HG03097 (cell line): ENCODE data around the gene LINC00305.

Experiments
- ATAC-seq: cut with Tn5 transposase; IDR thresholded peaks from one replicate; pipeline ENCODE4 v1.9.1; 2021; ENCODE audit not compliant: unreplicated experiment, low FRiP score

The LINC00305 gene

DNA sequence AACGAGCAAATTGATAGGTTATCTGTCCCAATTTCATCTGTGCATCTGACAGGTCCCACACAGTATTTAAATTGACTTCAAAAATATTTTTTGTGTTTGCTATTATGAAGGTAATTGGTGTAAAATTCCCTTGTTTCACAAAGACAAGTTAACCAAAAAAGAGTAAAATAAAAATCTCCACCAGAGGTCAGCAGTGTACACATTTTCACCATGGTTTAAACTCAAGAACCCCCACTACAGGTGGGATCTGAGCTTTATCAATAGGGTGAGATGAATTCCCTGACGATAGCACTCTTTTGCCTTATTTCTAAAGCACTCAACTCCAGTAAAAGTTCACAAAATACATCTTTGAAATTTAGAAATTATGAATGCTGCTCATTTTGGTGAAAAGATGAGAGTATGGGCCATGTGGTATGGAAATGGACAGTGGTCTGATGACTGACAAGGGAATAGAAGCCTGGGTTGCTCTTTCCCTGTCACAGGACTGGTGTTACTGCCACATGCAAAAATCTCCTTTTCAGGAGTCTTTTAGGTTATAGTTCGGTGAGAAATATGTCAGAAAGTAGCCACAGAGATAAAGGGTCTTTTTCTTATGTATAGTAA, 111.0 kb downstream of the LINC00305 start:
- ATAC-seq: no peak

DNA sequence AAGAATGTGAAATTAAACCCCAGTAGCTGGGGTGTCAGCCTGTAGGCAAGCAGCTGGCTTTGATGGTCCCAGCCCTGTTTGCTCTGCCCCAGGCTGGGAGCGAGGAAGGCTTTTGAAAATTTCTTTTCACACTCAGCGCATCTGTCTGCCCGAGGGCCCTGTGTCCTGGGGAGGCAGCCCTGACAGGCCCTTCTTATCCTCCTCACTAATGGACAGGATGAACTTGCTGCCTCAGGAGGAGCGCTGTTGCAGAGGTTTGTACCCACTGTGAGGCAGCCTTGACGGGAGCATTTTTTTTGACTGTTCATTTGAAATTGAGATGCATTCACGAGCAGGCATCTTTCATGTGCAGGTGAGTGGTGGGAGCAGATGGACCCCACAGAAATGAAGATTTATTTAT, 116.6 kb downstream of the LINC00305 start:
- no peak for ATAC-seq

DNA sequence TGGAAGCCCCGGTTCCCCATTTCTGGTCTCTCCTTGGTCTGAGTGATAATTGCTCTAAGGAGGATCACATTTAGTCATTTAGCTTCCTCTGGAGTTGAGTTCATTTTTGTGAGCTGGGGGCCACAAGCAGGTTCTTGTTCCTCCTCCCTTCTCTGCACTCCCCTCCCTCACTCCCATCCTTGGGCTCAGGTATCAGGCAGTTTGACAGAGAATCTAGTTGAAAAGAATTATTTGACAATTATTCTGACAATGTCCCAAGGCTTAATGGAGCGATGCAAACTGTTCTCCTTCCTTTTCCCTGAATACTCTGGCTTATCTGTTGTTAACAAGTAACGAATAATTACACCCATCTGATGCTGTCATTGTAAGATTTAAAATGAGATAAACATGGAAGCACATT, 117.5 kb downstream of the LINC00305 start:
- ATAC-seq: no peak
